TTC549 (cell line): ENCODE results near the gene AAK1.
"Not testable (repeated sequence)": the region's sequence is repeated elsewhere in the genome, so short reads cannot be mapped to it uniquely, and the experiment has no call there.

Experiments
- FAIRE-seq: peaks from 2 replicates; lab custom pipeline; 2012; peaks lifted over from hg19 to GRCh38; lab: Jason Lieb, UNC

Gene AAK1

GRCh38 chr2:69570474-69570873, 73.1 kb downstream of the AAK1 start:
- FAIRE-seq: no peak

GRCh38 chr2:69567909-69568300, 75.6 kb downstream of the AAK1 start:
- FAIRE-seq: no peak

- FAIRE-seq: no peak
Observed at GRCh38 chr2:69567157-69567908, 76.2 kb downstream of the AAK1 start.

GRCh38 chr2:69566669-69567068, 76.9 kb downstream of the AAK1 start:
- no peak for FAIRE-seq

GRCh38 chr2:69565431-69565839, 78.1 kb downstream of the AAK1 start:
- no peak for FAIRE-seq

GRCh38 chr2:69564604-69565003, 78.9 kb downstream of the AAK1 start:
- no peak for FAIRE-seq

- FAIRE-seq: no peak
Observed at GRCh38 chr2:69563021-69563420, 80.5 kb downstream of the AAK1 start.

- FAIRE-seq: no peak
Observed at GRCh38 chr2:69561101-69561500, 82.4 kb downstream of the AAK1 start.

- no peak for FAIRE-seq
Observed at GRCh38 chr2:69560147-69560482, 83.4 kb downstream of the AAK1 start.

GRCh38 chr2:69559442-69560146, 83.9 kb downstream of the AAK1 start:
- FAIRE-seq: peak; percentile 56

GRCh38 chr2:69556008-69556407, 87.5 kb downstream of the AAK1 start:
- no peak for FAIRE-seq

- FAIRE-seq: no peak
Observed at GRCh38 chr2:69554981-69555380, 88.6 kb downstream of the AAK1 start.

GRCh38 chr2:69554568-69554967, 89.0 kb downstream of the AAK1 start:
- no peak for FAIRE-seq

GRCh38 chr2:69553991-69554390, 89.5 kb downstream of the AAK1 start:
- FAIRE-seq: no peak

- not testable (repeated sequence) for FAIRE-seq
Observed at GRCh38 chr2:69550511-69550910, 93.0 kb downstream of the AAK1 start.

- no peak for FAIRE-seq
Observed at GRCh38 chr2:69549421-69549820, 94.1 kb downstream of the AAK1 start.

- FAIRE-seq: no peak
Observed at GRCh38 chr2:69547984-69548715, 95.4 kb downstream of the AAK1 start.

GRCh38 chr2:69546646-69547045, 96.9 kb downstream of the AAK1 start:
- FAIRE-seq: no peak

GRCh38 chr2:69545477-69545932, 98.0 kb downstream of the AAK1 start:
- no peak for FAIRE-seq

GRCh38 chr2:69544951-69545350, 98.6 kb downstream of the AAK1 start:
- no peak for FAIRE-seq

- no peak for FAIRE-seq
Observed at GRCh38 chr2:69539549-69539908, 104.0 kb downstream of the AAK1 start.

GRCh38 chr2:69538872-69539548, 104.5 kb downstream of the AAK1 start:
- FAIRE-seq: no peak

- FAIRE-seq: no peak
Observed at GRCh38 chr2:69538249-69538648, 105.3 kb downstream of the AAK1 start.
